Kidney (tissue), 14 donors: ENCODE measurements around the gene CAMK2A. TPM values are rescaled to one million over a fixed set of nuclear protein-coding genes. Genes with fewer than 3 reads are reported as not detected.
A peak's percentile ranks its signal among the peaks of the same experiment; 100 is the strongest.

Experiments used
- DNase-seq, 5 donors: peaks; one replicate each; pipeline ENCODE4 v3.0.0-alpha.2; 2013 to 2020
- FAIRE-seq: peaks from 2 replicates; lab custom pipeline; 2012; peaks lifted over from hg19 to GRCh38; lab: Jason Lieb, UNC
- H3K27ac ChIP-seq, 2 donors: one replicate each; pipeline ENCODE4 v1.7.0; 2013; ENCODE audit warnings: low read depth in 2 of 2, low read length in 2 of 2, inconsistent platforms in 1 of 2
- H3K27me3 ChIP-seq: one replicate; pipeline ENCODE4 v1.7.1; 2013; ENCODE audit warnings: low read length, inconsistent platforms; ENCODE audit not compliant: control insufficient read depth, insufficient read depth
- H3K36me3 ChIP-seq, 3 donors: one replicate each; pipeline versions ENCODE4 v1.7.0 to v1.7.1; 2013; ENCODE audit warnings: low read length in 3 of 3, control low read depth in 1 of 3, inconsistent platforms in 1 of 3; ENCODE audit not compliant: insufficient read depth in 3 of 3, control insufficient read depth in 2 of 3
- H3K4me1 ChIP-seq, 3 donors: one replicate each; pipeline versions ENCODE4 v1.7.0 to v1.7.1; 2013; ENCODE audit warnings: low read length in 3 of 3, inconsistent platforms in 1 of 3, low read depth in 1 of 3; ENCODE audit not compliant: control insufficient read depth in 2 of 3, insufficient read depth in 2 of 3
- H3K4me3 ChIP-seq, 3 donors: one replicate each; pipeline versions ENCODE4 v1.7.0 to v1.8.1; 2013; ENCODE audit warnings: low read length in 3 of 3, control low read depth in 1 of 3, inconsistent platforms in 1 of 3
- H3K9ac ChIP-seq, 3 donors: one replicate each; pipeline versions ENCODE4 v1.7.0 to v1.7.1; 2013; ENCODE audit warnings: low read length in 3 of 3, control low read depth in 1 of 3, inconsistent platforms in 1 of 3
- H3K9me3 ChIP-seq, 3 donors: one replicate each; pipeline versions ENCODE4 v1.7.0 to v1.7.1; 2013; ENCODE audit warnings: low read length in 3 of 3, control low read depth in 1 of 3, inconsistent platforms in 1 of 3; ENCODE audit not compliant: control insufficient read depth in 2 of 3, insufficient read depth in 1 of 3
- intact Hi-C: fragments of 100-400 bp; cut with DNase I; formaldehyde crosslinking; loops from one replicate; pipeline ENCODE4 v1.11.1; 2022
- polyA plus RNA-seq: library from polyadenylated mRNA; stranded (reverse); fragments of 350-450 nt; fragmentation: Illumina TruSeq; extraction: RNeasy Lipid Tissue Mini Kit (QIAGEN cat#74804); gene quantifications from one replicate; pipeline ENCODE4 v1.2.3, GENCODE V29; 2014; ENCODE audit warnings: low read depth, low replicate concordance; ENCODE audit not compliant: insufficient read depth
- total RNA-seq: library from RNA; stranded (reverse); fragmentation: NEBNext Ultra II Directional; extraction: Animal tissue kit (Norgen Biotek cat#: 25700); gene quantifications from one replicate; pipeline ENCODE4 v1.2.1, GENCODE V29; 2021
- TF ChIP-seq, protein P1 (sequence below): IDR thresholded peaks from 3 replicates; pipeline ENCODE4 v1.5.1; 2012; ENCODE audit warnings: mild to moderate bottlenecking, moderate library complexity, borderline replicate concordance; ENCODE audit not compliant: insufficient read depth; ENCODE audit errors: extremely low read depth
- donor health status: control.
- donor health status: control.
- donor health status: control.
- donor health status: control.
- donor health status: control.
- donor health status: DM: yes; HTN: yes; CAD: no.
- donor health status: Normal renal cell carcinoma (clear cell type).

CAMK2A gene
- total and polyA plus RNA-seq, 2 donors from 2014 or later = 0.28 to 0.90 TPM

DNA sequence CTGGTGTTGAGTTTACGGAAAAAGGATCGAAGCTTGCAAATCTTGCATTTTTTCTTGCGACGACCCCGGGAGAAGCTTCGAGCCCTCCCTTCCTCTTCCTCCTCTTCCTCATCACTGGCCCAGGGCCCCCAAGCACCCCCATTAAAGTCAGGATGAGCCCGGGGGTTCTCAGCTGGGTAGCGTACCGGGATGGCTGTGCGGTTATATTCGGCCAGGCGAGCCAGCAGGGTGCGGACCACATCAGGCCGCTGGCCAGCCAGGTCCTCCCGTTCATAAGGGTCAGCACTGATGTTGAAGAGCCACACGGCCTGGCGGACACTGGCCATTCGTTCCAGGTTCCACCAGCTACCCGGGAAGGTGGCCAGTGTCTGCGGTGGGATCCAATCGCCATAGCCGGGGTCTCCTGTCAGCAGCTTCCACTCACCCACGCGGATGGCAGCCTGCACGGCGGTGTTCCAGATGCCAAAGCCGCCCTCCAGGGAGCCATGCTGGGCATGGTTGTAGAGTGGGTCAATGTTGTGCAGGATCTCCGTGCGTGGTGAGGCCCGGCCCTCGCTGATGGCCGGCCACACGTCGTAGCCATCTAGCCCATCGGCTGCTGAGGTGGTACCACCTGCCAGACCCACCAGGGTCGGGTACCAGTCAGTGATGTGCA lies 7.8 kb upstream of the CAMK2A start:
- Histone ChIP-seq H3K36me3 (no peaks in the 10 kb centered on the region), H3K4me3 (no peak overlapping the region), H3K9ac (no peak overlapping the region), H3K27ac (no peak overlapping the region), H3K4me1 (peaks cover 0 to 10% (median 0%) of the 10 kb centered on the region in 3 donors), H3K27me3 (peaks cover 3% of the 10 kb centered on the region), H3K9me3 (no peaks in the 10 kb centered on the region)
- FAIRE-seq = no peak
- peak in 1 of 5 donors; percentile 28 for DNase-seq
- TF ChIP-seq, protein P1, sequence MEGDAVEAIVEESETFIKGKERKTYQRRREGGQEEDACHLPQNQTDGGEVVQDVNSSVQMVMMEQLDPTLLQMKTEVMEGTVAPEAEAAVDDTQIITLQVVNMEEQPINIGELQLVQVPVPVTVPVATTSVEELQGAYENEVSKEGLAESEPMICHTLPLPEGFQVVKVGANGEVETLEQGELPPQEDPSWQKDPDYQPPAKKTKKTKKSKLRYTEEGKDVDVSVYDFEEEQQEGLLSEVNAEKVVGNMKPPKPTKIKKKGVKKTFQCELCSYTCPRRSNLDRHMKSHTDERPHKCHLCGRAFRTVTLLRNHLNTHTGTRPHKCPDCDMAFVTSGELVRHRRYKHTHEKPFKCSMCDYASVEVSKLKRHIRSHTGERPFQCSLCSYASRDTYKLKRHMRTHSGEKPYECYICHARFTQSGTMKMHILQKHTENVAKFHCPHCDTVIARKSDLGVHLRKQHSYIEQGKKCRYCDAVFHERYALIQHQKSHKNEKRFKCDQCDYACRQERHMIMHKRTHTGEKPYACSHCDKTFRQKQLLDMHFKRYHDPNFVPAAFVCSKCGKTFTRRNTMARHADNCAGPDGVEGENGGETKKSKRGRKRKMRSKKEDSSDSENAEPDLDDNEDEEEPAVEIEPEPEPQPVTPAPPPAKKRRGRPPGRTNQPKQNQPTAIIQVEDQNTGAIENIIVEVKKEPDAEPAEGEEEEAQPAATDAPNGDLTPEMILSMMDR = no peak
- intact Hi-C loops = no loop called here

DNA sequence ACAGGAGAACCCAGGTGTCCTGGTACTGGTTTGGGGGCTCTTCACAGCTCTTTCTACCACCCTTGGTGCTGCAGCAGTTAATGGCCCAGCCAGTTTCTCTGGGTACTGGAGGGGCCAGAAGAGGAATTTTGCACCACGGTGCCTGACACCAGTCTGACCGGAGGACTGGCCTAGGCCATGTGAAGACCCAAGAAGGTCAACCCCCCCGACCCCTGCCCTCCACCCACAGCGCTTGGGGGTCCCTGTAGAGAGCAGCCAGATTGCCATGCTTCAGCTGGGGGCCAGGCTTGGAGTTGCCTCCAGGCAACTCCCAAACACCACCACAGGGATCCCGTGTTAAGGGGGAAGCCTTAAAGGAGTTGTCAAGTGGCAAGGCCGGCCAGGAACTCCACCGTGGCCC lies 6.9 kb upstream of the CAMK2A start:
- Histone ChIP-seq H3K4me3 (no peak overlapping the region), H3K9me3 (no peaks in the 10 kb centered on the region), H3K9ac (no peak overlapping the region), H3K27ac (no peak overlapping the region), H3K4me1 (peaks cover 0 to 7% (median 0%) of the 10 kb centered on the region in 3 donors), H3K27me3 (no peaks in the 10 kb centered on the region), H3K36me3 (no peaks in the 10 kb centered on the region)
- intact Hi-C loops = no loop called here
- FAIRE-seq (no peak), DNase-seq (peak in 1 of 5 donors; percentile 50)
- TF ChIP-seq, protein P1 = no peak

DNA sequence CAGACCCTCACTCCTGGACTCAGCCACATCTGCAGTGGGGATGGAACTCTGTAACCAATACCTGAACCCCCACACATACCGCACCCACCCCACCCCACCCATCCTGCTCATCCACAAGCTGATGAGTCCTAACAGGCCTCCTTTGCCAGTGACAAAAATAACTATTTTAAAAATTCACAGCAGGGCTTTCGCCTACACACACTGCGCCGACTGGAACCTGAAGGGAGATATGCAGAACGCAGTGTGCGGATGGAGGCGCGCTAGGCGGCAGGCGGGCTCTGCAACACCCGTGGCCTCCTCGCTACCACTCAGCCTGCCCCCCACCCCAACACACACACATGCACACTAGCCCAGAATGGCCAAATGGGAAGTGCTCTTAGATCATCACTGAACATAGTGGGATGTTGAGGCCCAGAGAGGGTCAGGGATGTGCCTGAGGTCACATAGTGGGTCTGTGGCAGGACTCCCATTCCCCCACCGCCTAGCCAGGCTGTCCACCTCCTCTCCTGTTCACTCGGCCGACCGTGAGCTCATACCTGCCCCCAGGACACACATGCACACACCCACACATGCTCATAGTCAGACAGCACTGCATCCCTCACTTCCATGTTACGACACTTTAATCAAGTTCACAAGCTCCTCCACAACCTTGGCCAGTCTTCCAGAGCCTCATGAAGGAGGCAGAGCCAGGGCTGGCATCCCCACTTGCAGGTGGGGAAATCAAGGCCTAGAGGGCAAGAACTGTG lies 6.3 kb upstream of the CAMK2A start:
- H3K4me1 ChIP-seq = peaks cover 0 to 7% (median 0%) of the 10 kb centered on the region in 3 donors
- H3K27ac ChIP-seq = no peak overlapping the region
- no peak overlapping the region for H3K4me3 ChIP-seq
- TF ChIP-seq, protein P1 = no peak
- no peak overlapping the region for H3K9ac ChIP-seq
- no peaks in the 10 kb centered on the region for H3K9me3 ChIP-seq
- H3K36me3 ChIP-seq = no peaks in the 10 kb centered on the region
- intact Hi-C loops = no loop called here
- H3K27me3 ChIP-seq = no peaks in the 10 kb centered on the region
- peak in 1 of 5 donors; percentile 33 for DNase-seq
- no peak for FAIRE-seq
